ENCODE results near the gene SND1. TPM values are rescaled to one million over a fixed set of nuclear protein-coding genes. Genes with fewer than 3 reads are reported as not detected.

The SND1 gene
- total RNA-seq, 1 experiment from 2014 or later: 274 TPM

- Histone ChIP-seq H3K36me3 (ENCODE audit: control insufficient read depth, insufficient read depth, low read length) (no peaks in the 10 kb centered on the region), H3K9me3 (no peaks in the 10 kb centered on the region), H3K4me1 (peaks cover 71% of the 10 kb centered on the region), H3K27me3 (replicated peaks; ENCODE audit: control insufficient read depth, insufficient read depth, low read length) (no peaks in the 10 kb centered on the region), H3K4me3 (ENCODE audit: low read depth, low read length) (no peak overlapping the region)
- intact Hi-C loops (cut with micrococcal nuclease; ENCODE audit: unreplicated experiment): no loop called here
- Mint-ChIP-seq H3K36me3 (ENCODE audit: insufficient read depth, unreplicated experiment) (peaks cover 42% of the 10 kb centered on the region), H3K27me3 (ENCODE audit: insufficient read depth, unreplicated experiment) (no peaks in the 10 kb centered on the region), H3K27ac (ENCODE audit: unreplicated experiment) (no peak overlapping the region), H3K4me1 (ENCODE audit: low read depth, unreplicated experiment) (peaks cover 40% of the 10 kb centered on the region), H3K4me3 (ENCODE audit: unreplicated experiment) (no peak overlapping the region), H3K9me3 (ENCODE audit: unreplicated experiment) (no peaks in the 10 kb centered on the region)
- BruUV-seq (replicated peaks): no TSS peak
- ChIA-PET POLR2A (no interaction called here), CTCF (no interaction called here)
- no peak for TF ChIP-seq CTCF (IDR thresholded peaks at IDR 0.05; ENCODE audit: insufficient read depth in 1 of 2, low read depth in 1 of 2, low read length in 1 of 2, severe bottlenecking in 1 of 2, unreplicated experiment in 1 of 2)
- DNase-seq: no peak
Measured at GRCh38 chr7:127911968-127912511, 260.0 kb downstream of the SND1 start.

- CTCF ChIA-PET: interaction anchor here (0.8 kb wide), 1 partner anchor 8 kb away, joined by 3 read pairs; no protein-coding TSS in a partner anchor
- Mint-ChIP-seq H3K27ac (ENCODE audit: unreplicated experiment) (peak overlapping the region; percentile 8), H3K9me3 (ENCODE audit: unreplicated experiment) (no peaks in the 10 kb centered on the region), H3K4me1 (ENCODE audit: low read depth, unreplicated experiment) (peaks cover 34% of the 10 kb centered on the region), H3K27me3 (ENCODE audit: insufficient read depth, unreplicated experiment) (no peaks in the 10 kb centered on the region), H3K4me3 (ENCODE audit: unreplicated experiment) (no peak overlapping the region), H3K36me3 (ENCODE audit: insufficient read depth, unreplicated experiment) (peaks cover 39% of the 10 kb centered on the region)
- H3K4me1 ChIP-seq: peaks cover 62% of the 10 kb centered on the region
- POLR2A ChIA-PET: no interaction called here
- BruUV-seq (replicated peaks): no TSS peak
- H3K36me3 ChIP-seq (ENCODE audit: control insufficient read depth, insufficient read depth, low read length): no peaks in the 10 kb centered on the region
- TF ChIP-seq CTCF (IDR thresholded peaks at IDR 0.05; ENCODE audit: insufficient read depth in 1 of 2, low read depth in 1 of 2, low read length in 1 of 2, severe bottlenecking in 1 of 2, unreplicated experiment in 1 of 2): no peak
- H3K4me3 ChIP-seq (ENCODE audit: low read depth, low read length): no peak overlapping the region
- peak in 1 of 2 experiments; percentile 25 for DNase-seq
- intact Hi-C loops (cut with micrococcal nuclease; ENCODE audit: unreplicated experiment): no loop called here
- no peaks in the 10 kb centered on the region for H3K27me3 ChIP-seq (replicated peaks; ENCODE audit: control insufficient read depth, insufficient read depth, low read length)
- H3K9me3 ChIP-seq: no peaks in the 10 kb centered on the region
Measured at GRCh38 chr7:127912901-127913300, 260.9 kb downstream of the SND1 start.

- Mint-ChIP-seq H3K27me3 (ENCODE audit: insufficient read depth, unreplicated experiment) (no peaks in the 10 kb centered on the region), H3K4me3 (ENCODE audit: unreplicated experiment) (no peak overlapping the region), H3K27ac (ENCODE audit: unreplicated experiment) (peak overlapping the region; percentile 8), H3K9me3 (ENCODE audit: unreplicated experiment) (no peaks in the 10 kb centered on the region), H3K36me3 (ENCODE audit: insufficient read depth, unreplicated experiment) (peaks cover 31% of the 10 kb centered on the region), H3K4me1 (ENCODE audit: low read depth, unreplicated experiment) (peaks cover 28% of the 10 kb centered on the region)
- Histone ChIP-seq H3K4me3 (ENCODE audit: low read depth, low read length) (no peak overlapping the region), H3K27me3 (replicated peaks; ENCODE audit: control insufficient read depth, insufficient read depth, low read length) (no peaks in the 10 kb centered on the region), H3K9me3 (no peaks in the 10 kb centered on the region), H3K4me1 (peaks cover 54% of the 10 kb centered on the region), H3K36me3 (ENCODE audit: control insufficient read depth, insufficient read depth, low read length) (no peaks in the 10 kb centered on the region)
- no TSS peak for BruUV-seq (replicated peaks)
- intact Hi-C loops (cut with micrococcal nuclease; ENCODE audit: unreplicated experiment): no loop called here
- TF ChIP-seq CTCF (IDR thresholded peaks at IDR 0.05; ENCODE audit: insufficient read depth in 1 of 2, low read depth in 1 of 2, low read length in 1 of 2, severe bottlenecking in 1 of 2, unreplicated experiment in 1 of 2): no peak
- POLR2A ChIA-PET: no interaction called here
- DNase-seq: no peak
- CTCF ChIA-PET: no interaction called here
Measured at GRCh38 chr7:127913686-127914085, 261.7 kb downstream of the SND1 start.
